GM21737 (cell line): Measurements from ENCODE around the gene NAAA.
"Not testable (repeated sequence)": the region's sequence is repeated elsewhere in the genome, so short reads cannot be mapped to it uniquely, and the experiment has no call there.

Experiments used
- ATAC-seq: cut with Tn5 transposase; IDR thresholded peaks from one replicate; pipeline ENCODE4 v1.9.1; 2021; ENCODE audit warnings: mild to moderate bottlenecking, moderate library complexity; ENCODE audit not compliant: unreplicated experiment

NAAA gene

DNA sequence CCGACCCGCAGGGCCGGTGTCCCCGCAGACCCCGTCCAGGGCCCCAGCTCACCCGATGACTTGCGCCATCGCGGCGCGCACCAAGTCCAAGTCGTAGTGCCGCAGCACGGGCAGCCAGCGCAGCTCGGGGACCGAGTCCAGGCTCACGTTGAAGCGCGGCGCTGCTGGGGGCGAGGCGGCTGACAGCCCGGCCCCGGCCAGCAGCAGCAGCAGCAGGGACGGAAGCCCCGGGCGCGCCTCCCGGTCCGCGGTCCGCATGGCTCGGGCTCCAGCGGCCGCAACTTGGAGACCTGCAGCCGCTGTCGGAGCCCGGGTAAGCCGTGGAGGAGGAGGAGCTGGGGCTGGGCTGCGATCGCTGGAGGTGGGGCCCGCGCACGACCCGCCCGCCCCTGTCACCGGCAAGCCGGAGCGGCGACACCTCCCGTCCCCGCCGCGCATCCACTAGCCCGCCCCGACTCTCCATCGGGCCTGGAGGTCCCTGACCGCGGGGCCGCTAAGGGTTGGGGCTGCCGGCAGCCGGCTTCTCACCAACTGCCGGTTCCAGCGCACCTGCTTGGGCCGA lies at the start of gene NAAA:
Gene NAAA, minus strand, starts transcription at position 322 of the 562 bp plus-strand sequence. Its CDS starts 64 bp downstream, at position 258.
- ATAC-seq = peak; percentile 71

DNA sequence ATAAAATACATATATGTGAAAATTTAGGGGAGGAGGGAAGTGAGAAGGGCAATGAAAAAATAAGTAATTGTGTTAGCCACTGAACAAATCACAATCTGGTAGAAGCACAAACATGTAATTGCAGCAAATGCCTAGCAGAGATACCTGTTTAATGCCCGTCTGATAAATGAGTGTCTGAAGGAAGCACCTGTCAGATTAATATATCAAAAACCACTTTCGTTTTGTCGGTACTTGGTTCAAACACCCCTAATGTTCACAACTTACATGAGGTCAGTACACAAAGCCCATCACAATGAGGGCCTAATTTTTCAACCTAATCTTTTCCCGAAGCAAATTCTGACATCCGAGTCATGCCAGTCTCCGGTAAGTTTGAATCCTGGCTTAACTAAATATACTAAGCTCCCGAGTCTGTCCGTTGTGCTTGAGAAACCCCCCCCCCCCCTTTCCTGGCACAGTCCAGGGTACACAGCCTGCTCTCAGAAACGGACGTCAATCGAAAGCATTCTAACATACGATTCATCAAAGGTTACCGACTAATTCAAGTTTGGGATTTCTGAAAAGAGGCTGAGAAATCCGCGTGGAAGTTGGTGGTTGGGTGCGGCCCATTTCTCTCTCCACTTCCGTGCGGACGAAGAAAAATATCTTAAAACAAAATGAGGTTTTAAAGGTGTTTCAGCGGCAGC lies 49.2 kb upstream of the NAAA start:
- no peak for ATAC-seq

DNA sequence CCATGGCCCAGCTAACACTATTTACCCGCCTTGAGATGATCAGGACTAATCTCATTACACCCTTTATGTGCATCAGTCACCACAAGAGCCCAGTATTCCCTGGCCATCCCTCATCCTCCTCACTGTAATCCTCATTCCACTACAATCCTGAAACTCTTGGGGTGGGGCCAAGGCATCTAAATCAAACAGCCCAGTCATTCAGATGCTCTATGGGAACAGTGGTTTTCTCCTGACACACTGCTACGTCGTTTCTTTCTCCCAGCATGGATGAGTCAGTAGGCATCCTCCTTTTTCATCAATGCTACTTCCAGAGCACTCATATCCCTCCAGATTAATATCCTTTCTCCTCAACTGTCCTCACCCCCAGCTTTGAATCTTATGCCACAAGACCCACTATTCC lies 44.3 kb upstream of the NAAA start:
- no peak for ATAC-seq

DNA sequence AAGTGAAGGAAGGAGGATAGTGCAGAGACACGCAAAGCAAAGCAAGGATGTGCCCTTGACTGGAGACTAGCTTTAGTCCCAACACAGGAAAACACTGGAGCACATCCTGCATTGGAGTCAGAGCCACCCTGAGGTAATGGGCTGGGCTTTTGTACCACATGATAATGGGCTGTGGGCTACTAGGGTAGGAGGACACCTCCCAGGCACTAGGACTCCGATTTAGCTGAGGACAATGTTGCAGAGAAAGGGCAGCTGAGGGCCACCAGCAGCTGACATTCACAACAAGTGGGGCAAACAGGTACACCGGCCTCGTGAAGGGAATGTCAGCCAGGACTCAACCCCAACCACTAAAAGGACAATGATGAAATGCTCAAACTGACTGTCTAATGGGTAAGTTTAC lies 39.8 kb upstream of the NAAA start:
- ATAC-seq = no peak

- ATAC-seq = no peak
Observed at GRCh38 chr4:75976177-75976576, 35.4 kb upstream of the NAAA start.

DNA sequence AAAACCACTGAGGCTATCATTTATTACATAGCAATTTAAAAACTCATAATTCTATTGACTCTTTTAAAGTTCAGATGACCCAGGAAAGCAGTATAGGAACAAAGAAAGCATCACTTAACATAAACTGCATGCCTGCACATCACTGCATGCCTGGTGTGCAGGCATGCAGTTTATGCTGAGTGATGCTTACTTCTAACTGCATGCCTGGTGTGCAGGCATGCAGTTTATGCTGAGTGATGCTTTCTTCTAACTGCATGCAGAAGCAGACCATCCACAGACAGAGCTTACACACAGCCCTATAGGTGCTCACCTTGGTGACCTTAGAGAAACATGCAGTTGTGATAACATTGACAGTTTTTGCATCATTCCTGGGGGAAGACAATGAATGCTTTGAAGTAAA lies 33.0 kb upstream of the NAAA start:
- no peak for ATAC-seq

- no peak for ATAC-seq
Observed at GRCh38 chr4:75968084-75968483, 27.3 kb upstream of the NAAA start.

GRCh38 chr4:75963558-75963957 lies 22.7 kb upstream of the NAAA start:
- ATAC-seq = no peak

DNA sequence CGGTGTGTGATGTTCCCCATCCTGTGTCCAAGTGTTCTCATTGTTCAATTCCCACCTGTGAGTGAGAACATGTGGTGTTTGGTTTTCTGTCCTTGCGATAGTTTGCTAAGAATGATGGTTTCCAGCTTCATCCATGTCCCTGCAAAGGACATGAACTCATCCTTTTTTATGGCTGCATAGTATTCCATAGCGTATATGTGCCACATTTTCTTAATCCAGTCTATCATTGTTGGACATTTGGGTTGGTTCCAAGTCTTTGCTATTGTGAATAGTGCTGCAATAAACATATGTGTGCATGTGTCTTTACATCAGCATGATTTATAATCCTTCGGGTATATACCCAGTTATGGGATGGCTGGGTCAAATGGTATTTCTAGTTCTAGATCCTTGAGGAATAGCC lies 21.3 kb upstream of the NAAA start:
- not testable (repeated sequence) for ATAC-seq

GRCh38 chr4:75958546-75958945 lies 17.7 kb upstream of the NAAA start:
- ATAC-seq = not testable (repeated sequence)

- not testable (repeated sequence) for ATAC-seq
Observed at GRCh38 chr4:75954811-75955210, 14.0 kb upstream of the NAAA start.

- ATAC-seq = no peak
Observed at GRCh38 chr4:75953509-75953908, 12.7 kb upstream of the NAAA start.

DNA sequence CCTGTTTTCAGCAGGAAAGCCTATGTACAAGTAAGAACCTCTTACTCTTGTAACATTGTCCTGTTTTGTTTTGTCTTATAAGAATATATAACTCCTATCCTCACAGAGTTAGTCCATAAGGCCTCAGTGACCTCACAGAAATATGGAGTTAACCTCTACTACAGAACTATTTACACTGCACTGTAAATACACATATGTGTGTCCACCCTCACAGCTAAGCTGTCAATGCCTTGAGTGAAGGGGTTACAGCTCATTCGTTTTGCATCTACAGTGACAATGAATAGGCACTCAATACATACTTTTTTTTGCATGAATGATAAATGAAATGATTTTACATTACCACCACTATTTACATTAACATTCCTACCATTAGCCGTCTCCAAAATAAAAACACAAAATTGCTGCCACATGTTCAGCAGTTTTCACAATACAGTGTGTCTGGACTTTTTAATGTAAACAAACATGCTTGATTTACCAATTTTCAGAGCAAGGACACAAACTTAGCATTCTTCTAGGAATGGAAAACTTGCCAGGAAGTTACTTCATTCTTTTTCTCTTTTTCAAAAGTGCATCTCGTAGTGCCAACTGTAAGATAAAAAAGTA lies 9.5 kb upstream of the NAAA start:
- ATAC-seq = no peak

- peak; percentile 52 for ATAC-seq
Observed at GRCh38 chr4:75948822-75949444, 8.1 kb upstream of the NAAA start.

DNA sequence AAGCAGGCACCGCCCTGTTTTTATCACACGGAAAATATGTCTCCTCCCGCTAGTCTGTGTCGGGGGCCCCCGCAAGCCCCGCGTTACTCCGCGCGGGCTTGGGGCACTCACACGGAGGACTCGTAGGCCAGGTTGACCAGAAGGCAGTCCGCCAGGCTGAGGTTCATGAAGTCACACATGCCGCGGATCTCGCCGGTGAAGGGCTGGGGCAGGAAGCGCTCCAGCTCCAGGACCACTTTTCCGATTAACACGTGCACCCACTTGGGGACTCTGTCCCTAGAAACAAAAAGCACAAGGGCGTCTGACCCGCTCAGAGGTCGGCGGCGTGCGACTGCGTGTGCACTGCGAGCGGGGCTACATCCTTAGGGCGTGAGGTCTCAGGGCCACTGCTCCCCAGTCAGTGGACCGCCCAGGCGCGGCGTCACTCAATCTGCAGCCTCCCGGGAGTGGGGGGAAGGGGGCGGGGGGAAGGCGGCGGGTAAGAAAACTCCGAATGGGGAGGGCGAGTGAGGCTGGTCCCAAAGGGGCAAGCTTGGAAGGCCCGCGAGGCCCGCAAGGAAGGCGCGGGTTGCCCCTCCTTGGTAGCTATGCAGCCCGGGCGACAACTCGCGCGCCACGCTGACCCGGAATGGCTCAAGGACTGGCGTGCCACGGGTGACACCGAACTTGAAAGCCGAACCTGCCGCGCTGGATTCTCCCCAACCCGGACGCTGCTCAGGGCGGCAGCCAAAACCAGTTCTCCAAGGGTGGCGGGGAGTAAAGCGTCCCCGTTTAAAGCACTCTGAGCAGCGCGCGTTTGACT lies 722 bp downstream of the NAAA start:
- ATAC-seq = peak; percentile 63

- no peak for ATAC-seq
Observed at GRCh38 chr4:75935628-75936027, 5.2 kb downstream of the NAAA start.

DNA sequence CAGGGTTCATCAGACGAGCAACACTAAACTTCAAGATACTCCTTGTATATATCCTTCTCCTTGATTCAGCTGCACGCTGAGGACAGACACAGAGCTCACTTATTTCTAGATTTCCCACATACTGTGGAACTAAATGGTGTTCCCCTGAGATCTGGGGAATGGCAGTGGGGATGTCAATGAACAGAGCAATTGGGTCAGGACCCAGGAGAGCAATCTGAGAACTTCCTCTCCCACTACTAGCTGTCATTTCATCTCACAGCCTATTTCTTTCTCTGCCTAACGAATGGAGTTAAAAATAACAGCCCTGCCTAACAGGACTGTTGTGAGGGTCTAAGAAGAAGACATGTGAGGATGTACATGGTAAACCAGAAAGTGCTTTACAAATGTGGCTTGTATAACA lies 10.7 kb downstream of the NAAA start:
- no peak for ATAC-seq

DNA sequence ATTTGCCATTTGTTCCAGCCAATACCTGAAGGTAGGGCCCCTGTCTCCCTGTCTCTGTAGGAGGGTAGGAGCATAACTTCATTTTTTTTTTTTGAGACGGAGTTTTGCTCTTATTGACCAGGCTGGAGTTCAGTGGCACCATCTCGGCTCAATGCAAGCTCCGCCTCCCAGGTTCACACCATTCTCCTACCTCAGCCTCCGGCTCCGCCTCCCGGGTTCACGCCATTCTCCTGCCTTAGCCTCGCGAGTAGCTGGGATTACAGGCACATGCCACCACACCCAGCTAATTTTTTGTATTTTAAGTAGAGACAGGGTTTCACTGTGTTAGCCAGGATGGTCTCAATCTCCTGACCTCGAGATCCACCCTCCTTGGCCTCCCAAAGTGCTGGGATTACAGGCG lies 15.9 kb downstream of the NAAA start:
- ATAC-seq = not testable (repeated sequence)

GRCh38 chr4:75924309-75924827 lies 16.4 kb downstream of the NAAA start:
- no peak for ATAC-seq

- no peak for ATAC-seq
Observed at GRCh38 chr4:75922588-75922987, 18.2 kb downstream of the NAAA start.

- ATAC-seq = no peak
Observed at GRCh38 chr4:75921910-75922309, 18.9 kb downstream of the NAAA start.
